ENCODE measurements around the gene ASIC3. TPM values are rescaled to one million over a fixed set of nuclear protein-coding genes. Genes with fewer than 3 reads are reported as not detected.
A peak's percentile ranks its signal among the peaks of the same experiment; 100 is the strongest.

The ASIC3 gene
- total and polyA plus RNA-seq, 2 of the 8 experiments (the other 6 are each of a cell fraction or from before 2014, with no cell fraction given), result 1.6 to 1.9 TPM

DNA sequence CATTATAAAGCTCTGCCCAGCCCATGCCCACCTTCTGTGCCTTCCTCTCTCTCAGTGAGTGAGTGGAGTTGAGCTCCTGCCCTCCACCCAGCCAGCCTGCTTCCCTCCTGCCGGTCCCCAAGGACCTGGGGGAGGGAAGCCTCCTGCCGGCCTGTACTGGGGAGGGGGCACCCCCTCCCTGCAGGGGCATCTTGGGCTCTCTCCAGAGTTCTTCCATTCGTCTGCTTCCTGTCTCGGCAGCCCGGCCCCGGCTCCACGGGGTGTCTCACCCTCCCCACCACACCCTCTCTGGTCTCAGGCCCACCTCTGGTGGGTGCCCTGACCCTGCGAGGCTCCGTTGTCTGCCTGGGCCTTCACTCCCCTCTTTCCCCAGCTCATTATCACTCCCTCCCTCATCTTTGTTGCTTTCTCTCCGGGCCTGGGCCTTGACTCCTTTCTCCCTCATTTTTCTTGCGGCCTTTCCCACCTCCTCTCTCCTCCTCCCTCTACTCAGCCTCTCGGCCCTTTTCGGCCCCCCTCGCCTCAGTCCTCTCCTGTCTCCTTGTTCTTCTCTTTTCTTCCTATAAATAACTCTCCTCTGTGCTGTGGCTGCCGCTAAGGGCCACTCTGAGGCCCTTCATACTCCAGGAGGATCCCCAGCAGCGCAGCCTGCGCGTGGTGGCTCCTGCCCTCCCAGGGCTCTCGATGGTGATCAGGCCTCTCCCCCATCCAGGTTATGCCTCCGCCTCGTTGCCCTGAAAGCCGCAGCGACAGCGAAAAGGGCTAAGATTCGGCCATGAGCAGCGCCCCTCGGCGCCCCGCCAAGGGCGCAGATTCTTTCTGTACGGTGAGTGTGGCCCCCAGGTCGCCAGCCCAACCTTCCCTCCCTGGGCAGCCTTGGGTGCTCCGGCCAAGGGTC, 13.1 kb downstream of the ASIC3 start:
- no peak overlapping the region for H4K5ac ChIP-seq (ENCODE audit: insufficient read length, low read depth, low read length)
- H4K8ac ChIP-seq (ENCODE audit: extremely low read depth, insufficient read depth, low read length), result no peak overlapping the region; the same call in 1 of the 2 replicates
- H3K56ac ChIP-seq (replicated peaks; ENCODE audit: insufficient read length, low read depth, low read length), result no peak overlapping the region
- H3K27ac ChIP-seq (ENCODE audit: low read depth, low read length), result no peak overlapping the region
- ChIA-PET CTCF (ENCODE audit: partially characterized antibody) (interaction anchor here (0.8 to 9.7 kb wide), 15 partner anchors 11 to 87 kb away, joined by 3 to 88 read pairs (median 5); partner anchors contain the start of genes ABCB8 and AGAP3), POLR2A (ENCODE audit: partially characterized antibody) (interaction anchor here (0.7 to 7.9 kb wide), 16 partner anchors 10 to 191 kb away, joined by 3 to 77 read pairs (median 6); partner anchors contain the start of genes ABCB8, AGAP3 and FASTK)
- H3K18ac ChIP-seq (ENCODE audit: extremely low read depth, low read length), result peak overlapping the region; percentile 52
- peak overlapping the region in 2 of 4 experiments; percentile 25 to 38; a peak in 1 of 7 replicates for H3K9ac ChIP-seq (replicated peaks in 1 of 4; ENCODE audit: extremely low read depth in 1 of 4, low read depth in 3 of 4, low read length in 3 of 4)
- H3K9me3 ChIP-seq (ENCODE audit: insufficient read depth in 2 of 2, low read depth in 1 of 2, low read length in 1 of 2), result no peaks in the 10 kb centered on the region
- H4K91ac ChIP-seq (replicated peaks; ENCODE audit: insufficient read length, low read length), result peak overlapping the region; percentile 34
- H3K4me1 ChIP-seq (replicated peaks in 1 of 4; ENCODE audit: control insufficient read depth in 3 of 4, insufficient read depth in 4 of 4, low read length in 3 of 4), result peaks cover 9 to 40% (median 32%) of the 10 kb centered on the region in 4 experiments
- WGBS, 2 experiments (ENCODE audit: extremely low coverage in 1 of 2, insufficient coverage in 1 of 2, insufficient read length in 1 of 2, insufficient replicate concordance in 2 of 2, low coverage in 1 of 2, low lambda C conversion rate in 2 of 2, missing lambda C conversion rate in 1 of 2), result 43% methylated on average over 29 of the region's 33 CpGs; no CpG with 5 or more reads in 1 of the 2 experiments
- peaks cover 0 to 7% (median 2%) of the 10 kb centered on the region in 4 experiments; a peak in 4 of 7 replicates for H3K27me3 ChIP-seq (replicated peaks in 1 of 4; ENCODE audit: control insufficient read depth in 3 of 4, extremely low read depth in 1 of 4, insufficient read depth in 3 of 4, low read length in 3 of 4)
- no peak overlapping the region for H2BK120ac ChIP-seq (replicated peaks; ENCODE audit: low read depth, low read length)
- peak overlapping the region; percentile 86 to 99 for H3K4me2 ChIP-seq (ENCODE audit: insufficient read depth in 1 of 2, low read depth in 2 of 2, low read length in 2 of 2)
- no peak overlapping the region for H3K23ac ChIP-seq (ENCODE audit: insufficient read length)
- H2AFZ ChIP-seq (ENCODE audit: low read length), result no peak overlapping the region
- H3K36me3 ChIP-seq (ENCODE audit: control insufficient read depth in 2 of 4, insufficient read depth in 4 of 4, low read length in 3 of 4), result peaks cover 0 to 18% (median 9%) of the 10 kb centered on the region in 4 experiments; a peak in 6 of 8 replicates
- H2BK20ac ChIP-seq (ENCODE audit: low read length), result no peak overlapping the region
- peaks cover 33% of the 10 kb centered on the region for H3K23me2 ChIP-seq (ENCODE audit: low read depth, low read length)
- peak overlapping the region; percentile 36 for H3K4ac ChIP-seq (replicated peaks; ENCODE audit: insufficient read length, low read depth, low read length)
- no peak overlapping the region for H3K14ac ChIP-seq (ENCODE audit: insufficient read length)
- H4K20me1 ChIP-seq (replicated peaks in 1 of 2; ENCODE audit: control insufficient read depth in 1 of 2, insufficient read depth in 2 of 2, low read length in 2 of 2), result peaks cover 5 to 11% of the 10 kb centered on the region in 2 experiments
- DNase-seq (ENCODE audit: low read depth in 1 of 2, low spot score in 2 of 2), result peak in 1 of 2 experiments; percentile 63
- H2AK5ac ChIP-seq (ENCODE audit: low read depth, low read length), result peak overlapping the region; percentile 93; the same call in 1 of the 2 replicates
- peak overlapping the region; percentile 82; the same call in 1 of the 2 replicates for H2BK5ac ChIP-seq (ENCODE audit: low read depth, low read length)
- H2BK12ac ChIP-seq (ENCODE audit: low read depth, low read length), result peak overlapping the region; percentile 75; the same call in 1 of the 2 replicates
- peak overlapping the region; percentile 19 to 91 (median 74); a peak in 6 of 8 replicates for H3K4me3 ChIP-seq (ENCODE audit: extremely low read depth in 1 of 4, insufficient read depth in 2 of 4, low read depth in 3 of 4, low read length in 4 of 4)
- H2BK15ac ChIP-seq (ENCODE audit: low read length), result peak overlapping the region; percentile 48; the same call in 1 of the 2 replicates
- peaks cover 0 to 8% of the 10 kb centered on the region in 2 experiments; a peak in 1 of 4 replicates for H3K79me2 ChIP-seq (ENCODE audit: control insufficient read depth in 1 of 2, insufficient read depth in 2 of 2, low read length in 2 of 2)
- H3K79me1 ChIP-seq (ENCODE audit: low read depth, low read length), result peaks cover 6% of the 10 kb centered on the region; the same call in 1 of the 2 replicates
- no peak for FAIRE-seq
- TF ChIP-seq, protein P1, sequence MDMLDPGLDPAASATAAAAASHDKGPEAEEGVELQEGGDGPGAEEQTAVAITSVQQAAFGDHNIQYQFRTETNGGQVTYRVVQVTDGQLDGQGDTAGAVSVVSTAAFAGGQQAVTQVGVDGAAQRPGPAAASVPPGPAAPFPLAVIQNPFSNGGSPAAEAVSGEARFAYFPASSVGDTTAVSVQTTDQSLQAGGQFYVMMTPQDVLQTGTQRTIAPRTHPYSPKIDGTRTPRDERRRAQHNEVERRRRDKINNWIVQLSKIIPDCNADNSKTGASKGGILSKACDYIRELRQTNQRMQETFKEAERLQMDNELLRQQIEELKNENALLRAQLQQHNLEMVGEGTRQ (IDR thresholded peaks at IDR 0.05; ENCODE audit: low read length), result no peak
- TF ChIP-seq POLR2AphosphoS5 (IDR thresholded peaks at IDR 0.05; ENCODE audit: low read depth, low read length) (no peak), SIRT6 (IDR thresholded peaks at IDR 0.05; ENCODE audit: low read length) (no peak), SIX5 (IDR thresholded peaks at IDR 0.05; ENCODE audit: low read depth, low read length) (no peak), RFX5 (IDR thresholded peaks at IDR 0.05; ENCODE audit: borderline replicate concordance, low read depth, low read length) (no peak)
- TF ChIP-seq, protein P2, sequence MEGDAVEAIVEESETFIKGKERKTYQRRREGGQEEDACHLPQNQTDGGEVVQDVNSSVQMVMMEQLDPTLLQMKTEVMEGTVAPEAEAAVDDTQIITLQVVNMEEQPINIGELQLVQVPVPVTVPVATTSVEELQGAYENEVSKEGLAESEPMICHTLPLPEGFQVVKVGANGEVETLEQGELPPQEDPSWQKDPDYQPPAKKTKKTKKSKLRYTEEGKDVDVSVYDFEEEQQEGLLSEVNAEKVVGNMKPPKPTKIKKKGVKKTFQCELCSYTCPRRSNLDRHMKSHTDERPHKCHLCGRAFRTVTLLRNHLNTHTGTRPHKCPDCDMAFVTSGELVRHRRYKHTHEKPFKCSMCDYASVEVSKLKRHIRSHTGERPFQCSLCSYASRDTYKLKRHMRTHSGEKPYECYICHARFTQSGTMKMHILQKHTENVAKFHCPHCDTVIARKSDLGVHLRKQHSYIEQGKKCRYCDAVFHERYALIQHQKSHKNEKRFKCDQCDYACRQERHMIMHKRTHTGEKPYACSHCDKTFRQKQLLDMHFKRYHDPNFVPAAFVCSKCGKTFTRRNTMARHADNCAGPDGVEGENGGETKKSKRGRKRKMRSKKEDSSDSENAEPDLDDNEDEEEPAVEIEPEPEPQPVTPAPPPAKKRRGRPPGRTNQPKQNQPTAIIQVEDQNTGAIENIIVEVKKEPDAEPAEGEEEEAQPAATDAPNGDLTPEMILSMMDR (IDR thresholded peaks at IDR 0.05; ENCODE audit: control extremely low read depth in 1 of 3, insufficient read depth in 1 of 3, low read depth in 1 of 3, low read length in 3 of 3), result no peak
